Amniotic stem cell (primary cell): ENCODE data around the gene ABCB11.
"Not testable (repeated sequence)": the region's sequence is repeated elsewhere in the genome, so short reads cannot be mapped to it uniquely, and the experiment has no call there.

Experiments used
- DNase-seq: peaks from one replicate; lab custom pipeline; 2025; lab: John Stamatoyannopoulos, UW

Gene ABCB11

DNA sequence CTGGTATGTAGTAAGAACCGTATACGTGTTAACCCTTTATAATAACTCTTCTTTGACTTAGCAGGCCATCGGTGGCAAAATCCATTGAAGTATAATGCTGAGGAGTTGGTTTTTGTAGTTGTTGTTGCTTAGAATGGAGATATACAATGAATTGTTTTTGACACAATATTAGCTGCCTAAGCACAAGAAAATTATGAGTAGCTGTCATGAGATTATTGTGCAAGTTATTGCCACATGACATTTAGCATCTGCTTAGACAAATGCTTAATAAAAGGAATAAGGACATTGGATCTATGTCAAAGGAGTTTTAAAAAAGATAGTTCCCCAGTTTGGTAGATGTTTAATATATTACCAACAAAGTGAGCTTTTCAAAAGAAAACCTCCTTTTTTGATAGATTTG, 59.9 kb downstream of the ABCB11 start:
- DNase-seq: no peak

DNA sequence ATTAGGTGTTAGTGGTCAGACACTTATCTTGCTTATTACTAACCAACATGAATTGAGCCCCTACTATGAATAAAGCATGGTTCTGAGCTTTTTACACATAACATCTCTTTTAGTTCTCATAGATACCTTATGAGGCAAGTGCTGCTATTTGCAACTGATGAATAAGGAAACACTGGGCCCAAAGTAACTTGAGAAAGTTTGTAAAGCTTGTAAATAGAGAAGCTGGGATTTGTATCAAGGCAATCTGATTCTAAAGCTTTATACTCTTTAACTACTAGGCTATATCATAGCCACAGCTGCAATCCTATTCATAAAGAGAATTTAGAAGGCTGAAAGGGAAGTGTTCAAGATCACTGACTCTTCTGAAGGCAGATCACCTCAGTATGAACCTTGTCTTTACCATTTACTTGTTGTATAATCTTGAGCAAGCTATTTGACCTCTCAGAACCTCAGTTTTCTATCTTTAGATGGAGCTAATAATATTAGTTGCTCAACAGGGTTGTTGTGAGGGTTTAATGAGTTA, 60.4 kb downstream of the ABCB11 start:
- DNase-seq: no peak

DNA sequence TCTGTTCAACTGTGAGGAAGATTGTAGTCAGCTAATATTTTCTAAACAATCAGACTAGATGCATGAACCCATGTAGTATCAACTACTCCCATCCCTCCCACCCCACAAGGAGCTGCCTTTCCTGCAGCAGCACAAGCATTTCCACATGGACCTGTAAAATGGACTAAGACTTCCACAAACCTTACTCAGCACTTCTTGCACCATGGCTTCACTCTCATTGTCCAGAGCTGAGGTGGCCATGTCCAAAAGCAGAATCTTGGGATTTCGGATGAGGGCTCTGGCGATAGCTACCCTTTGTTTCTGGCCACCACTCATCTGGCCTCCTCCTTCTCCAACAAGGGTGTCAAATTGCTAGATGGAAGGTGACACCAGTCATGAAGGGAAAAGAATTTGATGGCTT, 61.3 kb downstream of the ABCB11 start:
- DNase-seq: no peak

DNA sequence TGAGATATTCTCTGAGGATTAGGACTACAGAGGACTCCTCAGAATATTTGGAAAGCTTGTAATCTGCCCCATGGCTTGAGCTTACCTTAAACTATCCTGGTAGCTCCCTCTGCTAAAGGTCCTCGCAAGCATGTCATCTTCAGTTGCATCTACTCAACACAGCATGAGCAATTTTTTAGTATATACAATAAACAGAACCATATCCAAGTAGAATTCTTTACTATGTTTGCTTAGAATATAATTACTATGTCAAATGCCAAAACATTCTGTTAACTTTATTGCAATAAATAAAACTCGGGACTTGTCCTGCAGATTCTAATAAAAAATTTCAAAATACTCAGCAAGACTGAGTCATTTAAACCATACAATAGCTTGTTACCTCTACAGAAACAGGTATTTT, 62.8 kb downstream of the ABCB11 start:
- no peak for DNase-seq

DNA sequence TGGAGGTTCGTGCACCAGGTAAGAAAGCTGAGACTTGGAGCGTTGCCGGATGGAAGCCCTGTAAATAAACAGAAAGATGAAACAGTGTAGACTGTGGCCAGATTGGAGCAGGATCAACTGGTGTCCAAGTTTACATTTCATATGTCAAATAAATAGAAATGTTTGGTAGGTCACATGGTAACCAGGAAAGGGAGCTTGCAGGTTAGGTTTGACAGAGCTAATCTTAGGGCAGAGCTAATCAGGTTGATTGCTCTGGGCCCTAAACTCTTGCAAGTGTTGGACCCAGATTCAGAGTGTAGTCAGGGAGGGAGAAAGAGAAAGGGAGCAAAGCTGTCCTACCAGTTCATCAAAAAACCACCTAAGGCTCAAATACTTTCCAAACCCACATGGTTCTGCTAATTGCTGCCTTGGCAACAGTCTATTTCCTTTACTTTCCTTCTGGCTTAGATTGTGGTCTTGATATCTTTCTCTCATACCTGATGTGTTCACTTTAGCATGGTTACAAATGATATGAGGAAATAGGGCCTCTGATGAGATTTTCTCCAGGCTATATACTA, 66.8 kb downstream of the ABCB11 start:
- DNase-seq: no peak

DNA sequence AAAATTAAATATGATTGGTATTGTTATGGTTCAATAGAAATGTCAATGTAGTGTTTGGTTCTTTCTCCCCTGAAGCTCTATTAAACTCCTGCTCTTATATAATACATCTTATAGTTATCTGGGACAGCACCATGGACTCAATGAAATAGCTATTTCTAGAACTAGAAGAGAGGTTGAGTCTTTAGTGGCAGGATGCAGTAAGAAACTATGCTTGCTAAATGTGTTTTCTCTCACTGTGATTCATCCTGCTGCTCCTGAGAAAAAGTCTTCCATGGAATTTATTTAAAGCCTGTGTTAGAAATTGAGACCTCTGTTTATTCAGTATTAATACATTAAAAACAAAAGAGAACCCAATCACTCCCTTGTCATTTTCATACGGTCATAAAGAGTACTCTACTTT, 68.5 kb downstream of the ABCB11 start:
- no peak for DNase-seq

DNA sequence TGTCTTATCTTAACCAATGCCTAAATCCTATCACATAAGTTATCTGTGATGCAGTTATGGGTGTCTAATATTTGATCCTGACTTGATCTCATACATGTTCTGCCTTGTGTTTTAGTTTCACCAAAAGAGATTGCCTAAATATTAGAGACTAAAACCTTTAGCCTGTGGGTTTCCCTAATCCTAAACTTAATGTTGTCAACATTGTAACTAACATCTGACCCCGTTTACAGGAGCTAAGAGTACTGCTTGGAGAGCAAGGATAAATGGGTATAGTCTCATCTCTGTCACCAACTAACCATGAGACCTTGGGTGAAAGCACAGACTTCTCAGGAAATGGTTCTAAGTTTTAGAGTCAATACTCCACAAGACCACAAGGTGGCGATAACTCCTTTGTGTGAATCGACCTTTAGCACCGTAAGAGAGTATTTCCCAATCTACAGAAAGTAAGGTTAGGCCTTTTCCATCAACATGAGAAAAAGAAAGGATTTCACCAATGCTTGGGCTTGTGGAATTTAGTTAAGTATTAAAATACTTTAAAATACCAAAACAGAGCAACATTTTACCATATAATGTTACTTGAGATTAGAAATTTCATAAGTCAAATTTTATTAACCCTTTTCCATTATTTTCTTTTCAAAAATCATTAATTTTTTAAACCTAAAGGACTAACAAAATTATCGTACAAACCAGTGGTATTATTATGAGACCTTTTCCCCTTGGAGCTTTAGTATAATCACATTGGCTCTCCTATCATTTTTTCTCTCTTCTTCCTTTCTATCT, 69.5 kb downstream of the ABCB11 start:
- DNase-seq: peak; percentile 35

DNA sequence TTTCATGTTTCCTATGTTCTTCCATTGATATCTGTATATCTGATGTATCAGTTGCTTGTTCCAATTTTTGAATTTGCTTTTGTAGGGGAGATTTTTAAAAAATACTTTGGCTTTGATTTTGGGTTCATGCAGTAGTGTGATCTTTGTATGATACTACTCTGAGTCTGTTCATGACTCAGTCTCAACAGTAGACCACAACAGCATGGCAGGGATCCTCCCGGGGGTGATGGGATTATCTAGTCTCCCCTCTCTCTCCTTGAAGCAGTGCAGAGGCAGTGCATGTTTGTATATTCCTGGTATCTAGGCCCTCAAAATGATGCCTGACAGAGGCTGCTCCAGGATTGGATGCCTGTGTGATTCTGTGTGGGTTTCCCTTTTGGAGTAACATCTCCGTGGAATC, 74.7 kb downstream of the ABCB11 start:
- DNase-seq: no peak

DNA sequence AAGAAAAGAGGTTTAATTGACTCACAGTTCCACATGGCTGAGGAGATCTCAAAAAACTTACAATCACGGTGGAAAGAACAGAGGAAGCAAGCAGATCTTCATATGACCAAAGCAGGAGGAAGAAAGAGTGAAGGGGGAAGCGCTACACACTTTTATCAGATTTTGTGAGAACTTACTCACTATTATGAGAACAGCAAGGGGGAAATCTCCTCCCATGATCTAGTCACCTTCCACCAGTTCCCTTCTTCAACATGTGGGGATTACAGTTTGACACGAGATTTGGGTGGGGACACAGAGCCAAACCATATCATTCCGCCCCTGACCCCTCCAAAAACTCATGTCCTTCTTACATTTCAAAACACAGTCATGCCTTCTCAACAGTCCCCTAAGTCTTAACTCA, 75.8 kb downstream of the ABCB11 start:
- no peak for DNase-seq

DNA sequence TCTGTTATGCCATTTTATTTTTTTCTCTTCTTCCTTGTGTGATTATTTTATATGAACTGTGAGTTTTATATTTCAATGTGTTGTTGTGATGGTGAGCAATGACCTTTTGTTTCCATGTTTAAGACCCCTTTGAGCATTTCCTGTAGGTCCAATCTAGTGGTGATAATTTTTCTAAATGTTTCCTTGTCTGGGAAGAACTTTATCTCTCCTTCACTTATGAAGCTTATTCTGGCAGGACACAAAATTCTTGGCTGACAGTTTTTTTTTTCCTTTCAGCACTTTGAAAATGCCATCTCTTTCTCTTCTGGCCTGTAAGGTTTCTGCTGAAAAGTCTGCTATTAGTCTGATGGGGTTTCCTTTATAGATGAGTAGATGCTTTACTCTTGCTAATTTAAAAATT, 76.9 kb downstream of the ABCB11 start:
- DNase-seq: no peak

DNA sequence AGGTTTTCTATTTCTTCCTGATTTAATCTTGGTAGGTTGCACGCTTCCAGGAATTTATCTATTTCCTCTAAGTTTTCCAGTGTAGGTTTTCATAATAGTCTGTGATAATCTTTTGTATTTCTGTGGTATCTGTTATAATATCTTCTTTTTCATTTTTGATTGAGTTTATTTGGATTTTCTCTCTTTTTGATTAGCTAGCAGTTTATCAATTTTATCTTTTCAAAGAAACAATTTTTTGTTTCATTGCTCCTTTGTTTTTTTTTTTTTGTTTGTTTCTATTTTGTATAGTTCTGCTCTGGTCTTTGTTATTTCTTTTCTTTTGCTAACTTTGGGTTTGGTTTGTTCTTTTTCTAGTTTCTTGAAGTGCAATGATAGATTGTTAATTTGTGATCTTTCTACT, 78.7 kb downstream of the ABCB11 start:
- no peak for DNase-seq

DNA sequence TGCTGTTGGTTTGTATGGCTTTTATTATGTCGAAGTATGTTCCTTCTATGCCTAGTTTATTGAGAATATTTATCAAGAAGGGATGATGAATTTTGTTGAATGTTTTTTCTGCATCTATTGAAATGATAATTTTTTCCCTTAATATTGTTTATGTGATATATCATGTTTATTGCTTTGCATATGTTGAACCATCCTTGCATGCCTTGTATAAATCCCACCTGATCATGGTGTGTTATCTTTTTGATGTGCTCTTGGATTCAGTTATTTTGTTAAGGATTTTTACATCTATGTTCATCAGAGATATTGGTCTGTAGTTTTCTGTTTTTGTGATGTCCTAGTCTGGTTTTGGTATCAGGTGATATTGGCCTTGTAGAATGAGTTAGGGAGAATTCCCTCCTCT, 79.3 kb downstream of the ABCB11 start:
- DNase-seq: no peak

DNA sequence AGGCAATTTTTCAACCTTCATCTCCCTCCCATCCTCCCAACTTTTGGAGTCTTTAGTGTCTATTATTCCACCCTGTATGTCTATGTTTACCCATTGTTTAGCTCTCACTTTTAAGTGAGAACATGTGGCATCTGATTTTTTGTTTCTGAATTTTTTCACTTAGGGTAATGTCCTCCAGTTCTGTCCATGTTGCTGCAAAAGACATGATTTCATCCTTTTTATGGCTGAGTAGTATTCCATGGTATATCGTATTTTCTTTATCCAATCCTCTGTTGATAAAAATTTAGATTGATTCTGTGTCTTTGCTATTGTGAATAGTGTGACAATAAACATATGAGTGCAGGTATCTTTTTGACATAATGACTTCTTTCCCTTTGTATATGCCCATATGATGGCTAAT, 81.8 kb downstream of the ABCB11 start:
- DNase-seq: no peak

DNA sequence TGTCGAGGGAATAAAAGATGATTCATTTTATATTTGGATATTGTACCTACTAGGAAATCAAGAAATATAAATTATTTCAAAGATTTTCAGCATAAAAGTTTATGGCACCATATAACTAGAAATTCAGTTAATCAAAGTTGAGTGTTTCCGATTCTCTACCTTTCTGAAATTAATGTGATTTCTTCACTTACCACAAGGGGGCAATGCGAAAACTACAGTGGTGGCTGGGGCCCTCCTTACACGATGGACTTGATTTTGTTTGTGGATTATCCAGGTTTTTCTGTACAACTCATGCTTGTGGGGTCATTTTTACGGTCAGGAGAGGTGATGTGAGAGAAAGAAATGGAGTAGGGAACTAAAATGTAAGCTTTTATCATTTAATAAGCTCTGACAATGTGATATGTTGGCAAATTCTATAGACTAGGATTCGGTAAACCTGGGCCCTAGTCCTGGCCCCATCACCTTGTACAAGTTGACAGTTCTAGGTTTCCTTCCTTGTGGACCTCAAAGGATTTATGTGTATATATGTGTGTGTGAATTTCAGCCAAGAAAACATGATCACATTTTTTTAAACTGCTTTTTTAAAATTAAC, 82.4 kb downstream of the ABCB11 start:
- no peak for DNase-seq

DNA sequence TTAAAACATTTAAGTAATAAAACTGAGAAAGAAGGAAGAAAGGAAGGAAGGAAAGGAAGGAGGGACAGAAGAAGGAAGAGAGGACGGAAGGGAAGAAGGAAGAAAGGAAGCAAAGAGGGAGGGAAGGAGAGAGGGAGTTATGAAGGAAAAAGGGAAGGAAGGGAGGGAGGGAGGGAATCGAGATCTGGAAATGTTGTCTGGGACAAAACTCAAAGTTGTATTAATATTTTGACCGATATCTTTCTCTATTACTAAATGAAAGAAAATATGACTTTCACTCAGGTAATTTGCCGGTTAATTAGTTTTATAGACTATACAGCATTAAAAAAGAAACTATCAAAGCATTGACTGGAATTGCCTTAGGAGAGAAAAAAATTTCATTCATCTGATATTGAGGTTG, 85.6 kb downstream of the ABCB11 start:
- DNase-seq: no peak

DNA sequence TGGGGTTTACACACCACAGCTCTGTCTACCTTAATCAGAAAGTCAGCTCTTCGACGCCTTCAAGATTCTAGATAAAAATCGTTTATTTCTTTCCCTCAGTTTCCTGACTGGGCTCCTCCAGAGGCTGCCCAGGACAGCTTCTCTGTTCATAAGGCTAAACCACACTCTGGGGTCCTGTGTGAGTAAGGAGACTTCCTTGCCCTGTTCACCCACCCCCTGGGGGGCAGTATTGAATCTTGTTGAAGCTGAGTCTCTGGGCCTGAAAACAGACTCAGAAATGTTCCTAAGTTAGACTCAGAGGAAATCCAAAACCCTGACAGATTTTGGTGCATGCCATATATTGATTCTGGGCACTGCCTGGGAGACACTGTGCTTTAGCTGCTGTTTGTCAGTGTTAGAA, 87.1 kb downstream of the ABCB11 start:
- DNase-seq: no peak

DNA sequence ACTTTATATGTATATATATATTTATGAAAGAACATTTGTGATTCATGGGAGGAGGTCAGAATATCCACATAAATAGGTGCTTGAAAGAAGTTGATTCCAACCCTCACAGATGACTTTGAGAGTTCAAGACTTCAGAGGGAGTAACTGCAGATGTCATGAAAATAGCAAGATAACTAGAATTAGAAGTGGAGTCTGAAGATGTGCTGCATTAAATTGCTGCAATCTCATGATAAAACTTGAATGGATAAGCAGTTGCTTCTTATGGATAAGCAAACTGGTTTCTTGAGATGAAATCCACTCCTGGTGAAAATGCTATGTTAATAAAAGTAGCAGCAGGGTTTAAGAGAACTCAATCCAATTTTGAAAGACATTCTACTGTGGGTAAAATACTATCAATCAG, 89.8 kb downstream of the ABCB11 start:
- DNase-seq: no peak

DNA sequence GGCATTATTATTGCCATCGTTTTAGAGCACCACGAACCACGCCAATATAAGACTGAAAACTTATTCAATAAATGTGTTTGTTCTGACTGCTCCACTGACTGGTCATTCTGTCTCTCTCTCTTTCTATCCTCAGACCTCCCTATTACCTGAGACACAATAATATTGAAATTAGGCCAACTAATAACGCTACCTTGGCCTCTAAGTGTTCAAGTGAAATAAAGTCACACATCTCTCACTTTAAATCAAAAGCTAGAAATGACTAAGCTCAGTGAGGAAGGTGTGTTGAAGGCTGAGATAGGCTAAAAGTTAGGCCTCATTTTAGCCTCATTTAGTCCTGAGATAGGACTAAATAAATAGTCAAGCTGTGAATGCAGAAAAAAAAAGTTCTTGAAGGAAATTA, 91.2 kb downstream of the ABCB11 start:
- DNase-seq: no peak

DNA sequence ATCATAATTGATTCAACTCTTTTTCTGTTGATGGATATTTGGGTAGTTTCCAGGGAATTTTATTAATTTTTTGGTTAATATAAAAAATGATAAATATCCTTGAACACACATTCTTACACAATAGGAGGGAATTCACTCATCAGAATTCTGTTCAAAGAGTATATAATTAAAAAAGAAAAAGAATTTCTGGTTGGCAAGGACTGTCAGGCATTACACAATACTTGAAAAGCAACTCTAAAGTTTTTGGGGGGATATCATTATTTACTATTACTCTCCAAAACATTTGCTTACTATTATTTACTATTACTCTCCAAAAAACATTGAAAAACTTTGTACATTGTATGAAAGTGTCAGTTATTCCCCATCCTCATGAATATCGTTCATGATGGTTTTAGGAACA, 92.1 kb downstream of the ABCB11 start:
- DNase-seq: no peak

DNA sequence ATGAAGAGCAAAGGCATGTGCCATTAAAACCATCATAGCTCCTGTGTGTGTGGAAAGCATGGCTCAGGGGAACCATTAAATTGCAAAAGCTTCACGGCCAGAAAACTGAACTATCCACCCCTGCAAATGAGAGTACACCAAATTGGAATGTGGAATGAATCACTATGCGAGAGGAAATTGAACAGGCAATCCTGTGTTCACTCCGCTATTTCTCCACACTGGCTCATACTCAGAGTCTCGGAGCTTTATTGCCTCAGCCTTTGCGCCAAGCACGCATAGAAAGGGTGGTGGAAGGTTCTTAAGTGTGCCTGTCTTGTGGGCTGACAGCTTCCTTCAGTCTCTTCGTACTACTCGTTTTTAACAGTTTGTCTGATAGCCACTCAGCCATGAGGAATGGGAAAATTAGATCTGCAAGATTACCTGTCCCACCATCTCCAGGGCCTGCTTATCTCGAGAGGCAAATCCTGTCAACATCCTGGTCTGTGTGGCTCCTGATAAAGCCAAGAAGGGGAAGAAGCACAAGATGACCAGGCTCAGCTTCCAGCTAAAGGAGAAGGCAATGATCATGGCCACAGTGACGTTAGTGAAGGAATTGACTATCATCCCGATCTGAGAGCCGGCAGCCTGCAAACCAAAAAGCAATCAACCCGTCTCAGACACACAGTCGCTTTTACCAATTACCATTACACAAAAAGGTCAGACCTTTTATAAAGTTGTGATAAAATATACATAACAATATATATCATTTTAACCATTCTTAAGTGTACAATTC, 95.1 kb downstream of the ABCB11 start:
- DNase-seq: no peak

DNA sequence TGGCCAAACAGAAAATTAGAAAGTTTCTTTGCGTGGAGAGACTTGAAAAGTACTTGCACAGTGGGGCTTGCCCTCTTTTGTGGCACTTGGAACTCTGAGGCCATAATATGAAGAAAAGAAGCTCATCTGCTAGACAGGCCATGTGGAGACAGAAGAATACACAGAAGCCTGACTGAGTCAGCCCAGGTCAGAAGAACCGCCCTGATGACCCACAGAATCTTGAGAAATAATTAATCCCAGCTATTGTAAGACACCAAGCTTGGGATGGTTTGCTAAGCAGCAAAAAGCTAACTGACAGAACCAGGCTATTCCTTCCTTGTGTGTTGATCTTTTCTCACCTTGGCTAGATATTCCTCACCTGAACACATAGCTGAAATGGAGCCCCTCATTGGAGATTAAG, 96.3 kb downstream of the ABCB11 start:
- no peak for DNase-seq

DNA sequence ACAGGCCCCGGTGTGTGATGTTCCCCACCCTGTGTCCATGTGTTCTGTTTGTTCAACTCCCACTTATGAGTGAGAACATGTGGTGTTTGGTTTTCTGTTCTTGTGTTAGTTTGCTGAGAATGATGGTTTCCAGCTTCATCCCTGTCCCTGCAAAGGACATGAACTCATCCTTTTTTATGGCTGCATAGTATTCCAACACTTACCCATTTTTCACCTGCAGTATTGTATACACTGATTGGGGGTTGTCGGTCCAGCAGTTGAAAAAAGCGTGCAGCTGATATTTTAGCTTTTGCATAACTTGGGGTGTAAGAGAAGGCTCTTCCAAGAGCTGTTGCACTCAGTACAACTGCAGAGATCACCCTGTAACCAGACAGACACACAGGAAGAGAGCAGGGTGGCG, 99.0 kb downstream of the ABCB11 start:
- DNase-seq: not testable (repeated sequence)

DNA sequence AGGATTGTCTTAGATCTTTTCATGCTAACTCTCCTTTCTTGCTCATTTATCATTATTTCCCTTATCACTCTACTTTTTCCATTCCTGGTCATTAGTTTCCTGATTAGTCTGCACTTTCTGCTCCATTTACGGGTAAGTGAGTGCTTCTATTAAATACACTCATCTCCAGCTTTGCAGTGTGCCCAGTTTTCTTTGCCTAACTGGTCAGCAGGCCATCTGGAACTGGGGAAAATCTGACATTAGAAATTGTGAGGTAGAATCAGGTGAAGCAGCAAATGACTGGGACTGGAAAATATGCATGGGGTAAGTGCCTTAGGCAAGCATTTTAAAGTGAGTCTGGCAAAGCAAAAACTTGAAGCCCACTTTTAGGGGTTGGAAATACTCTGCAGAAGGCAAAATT, 100.9 kb downstream of the ABCB11 start:
- no peak for DNase-seq
